DMS 273 (cell line): ENCODE results near the gene CMPK2.
A peak's percentile ranks its signal among the peaks of the same experiment; 100 is the strongest.
"Not testable (repeated sequence)": the region's sequence is repeated elsewhere in the genome, so short reads cannot be mapped to it uniquely, and the experiment has no call there.

Source experiments
- DNase-seq: peaks from one replicate; lab custom pipeline; 2025; ENCODE audit not compliant: unreplicated experiment; lab: John Stamatoyannopoulos, UW

Gene CMPK2

DNA sequence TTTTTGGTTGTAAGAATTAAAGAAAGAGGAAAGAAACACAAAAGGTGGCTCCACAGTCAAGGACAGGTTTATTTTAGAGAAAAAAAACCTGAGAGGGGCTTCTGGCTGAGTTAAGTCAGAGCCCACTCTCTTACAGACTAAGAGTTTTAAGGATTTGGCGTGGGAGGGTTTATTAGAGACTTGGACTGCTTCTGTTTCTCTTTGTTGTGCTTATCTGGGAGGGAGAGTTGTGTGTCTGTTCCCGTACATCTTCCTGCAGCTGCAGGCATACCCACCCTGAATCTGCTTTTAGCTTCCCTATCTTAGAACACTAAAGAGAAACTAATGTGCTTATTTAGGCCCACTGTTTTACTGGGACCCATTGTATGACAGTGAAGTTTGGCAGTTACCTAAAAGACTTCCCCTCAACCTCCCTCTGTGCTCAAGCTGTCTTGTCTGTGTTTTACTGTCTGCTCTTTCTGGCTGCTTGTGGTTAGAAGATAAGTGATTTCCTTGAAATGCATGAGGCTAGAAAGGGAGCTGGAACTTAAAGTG, 14.6 kb upstream of the CMPK2 start:
- DNase-seq, result no peak

DNA sequence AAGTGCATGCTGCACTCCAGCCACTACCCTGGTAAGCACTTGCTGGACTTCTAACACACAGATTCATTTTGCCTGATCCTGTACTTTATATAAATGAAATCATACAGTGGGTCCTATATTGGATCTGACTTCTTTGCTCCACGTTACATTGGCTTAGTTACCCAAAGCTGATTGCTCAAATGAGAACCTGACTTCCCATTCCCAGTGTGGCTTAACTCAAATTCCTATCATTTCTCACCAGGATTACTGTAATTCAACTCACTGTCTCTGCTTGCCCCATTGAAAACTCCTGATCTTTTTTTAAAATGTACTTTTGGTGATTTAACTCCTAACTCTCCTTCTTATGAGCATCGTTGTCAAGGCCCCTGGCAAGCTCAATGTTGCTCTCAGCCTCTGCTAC, 13.3 kb upstream of the CMPK2 start:
- DNase-seq, result no peak

DNA sequence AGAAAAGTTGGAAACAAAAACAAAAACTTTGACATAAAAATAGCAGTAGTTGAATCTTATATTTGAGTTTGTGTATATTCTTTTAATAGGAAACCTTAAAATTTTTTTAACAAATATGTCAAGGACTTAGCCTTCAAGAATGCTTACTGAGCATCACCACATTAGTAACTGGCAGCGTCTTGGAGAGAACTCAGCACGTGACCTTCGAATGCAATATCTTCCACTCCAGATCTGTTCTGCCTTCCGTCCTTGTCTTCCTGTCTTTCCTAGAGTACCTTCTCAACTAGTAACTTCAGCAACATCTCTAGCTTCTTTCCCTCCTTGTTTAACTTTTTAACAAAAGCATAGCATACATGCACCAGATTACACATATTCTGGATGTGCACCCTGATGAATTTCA, 12.8 kb upstream of the CMPK2 start:
- DNase-seq, result no peak

DNA sequence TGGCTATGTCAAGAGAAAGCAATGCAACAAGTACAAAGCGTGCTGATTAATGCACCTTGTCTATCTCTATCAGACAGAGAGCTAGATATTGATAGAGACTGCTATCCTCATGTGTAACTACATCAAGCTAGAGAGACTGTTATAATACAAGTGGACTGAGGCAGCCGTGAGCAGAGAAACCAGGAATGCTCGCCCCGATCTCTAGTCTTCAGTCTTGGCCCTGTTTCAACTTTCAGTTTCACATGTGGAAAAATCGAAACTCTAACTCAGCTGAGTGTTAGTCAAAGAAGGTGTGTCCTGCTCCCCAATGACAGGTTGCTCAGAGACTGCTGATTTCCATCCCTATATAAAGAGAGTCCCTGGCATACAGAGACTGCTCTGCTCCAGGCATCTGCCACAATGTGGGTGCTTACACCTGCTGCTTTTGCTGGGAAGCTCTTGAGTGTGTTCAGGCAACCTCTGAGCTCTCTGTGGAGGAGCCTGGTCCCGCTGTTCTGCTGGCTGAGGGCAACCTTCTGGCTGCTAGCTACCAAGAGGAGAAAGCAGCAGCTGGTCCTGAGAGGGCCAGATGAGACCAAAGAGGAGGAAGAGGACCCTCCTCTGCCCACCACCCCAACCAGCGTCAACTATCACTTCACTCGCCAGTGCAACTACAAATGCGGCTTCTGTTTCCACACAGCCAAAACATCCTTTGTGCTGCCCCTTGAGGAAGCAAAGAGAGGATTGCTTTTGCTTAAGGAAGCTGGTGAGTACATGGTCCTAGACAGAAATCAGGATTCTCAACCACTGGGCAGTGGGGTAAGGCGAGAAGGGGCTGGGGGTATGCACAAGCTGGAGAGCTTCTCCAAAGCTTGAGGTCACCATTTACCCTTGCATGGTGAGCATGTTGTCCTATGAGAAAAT, 11.9 kb upstream of the CMPK2 start, which contains the start of gene RSAD2:
TSS of gene RSAD2 (plus strand) at position 376 of the 903 bp plus-strand sequence. CDS start at position 400, 24 bp downstream.
- DNase-seq, result peak; percentile 60

DNA sequence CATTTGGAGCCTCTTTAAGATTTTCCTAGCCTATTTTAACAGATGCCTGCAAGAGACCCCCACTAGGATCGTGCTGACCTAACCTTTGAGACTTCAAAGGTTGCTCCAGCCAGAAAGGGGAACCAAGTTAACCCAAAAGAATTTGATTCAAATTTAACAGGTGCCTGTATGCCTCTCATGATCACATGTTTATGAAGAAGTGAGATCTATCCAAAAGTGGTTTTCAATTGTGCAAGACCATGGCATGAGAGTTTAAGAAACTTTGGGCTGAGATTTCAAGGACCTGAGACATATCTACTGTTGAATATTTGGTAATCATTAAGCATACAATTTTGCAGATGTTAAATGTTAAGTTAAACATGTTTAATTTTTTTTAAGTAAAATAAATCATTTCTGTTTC, 10.6 kb upstream of the CMPK2 start:
- DNase-seq, result no peak

DNA sequence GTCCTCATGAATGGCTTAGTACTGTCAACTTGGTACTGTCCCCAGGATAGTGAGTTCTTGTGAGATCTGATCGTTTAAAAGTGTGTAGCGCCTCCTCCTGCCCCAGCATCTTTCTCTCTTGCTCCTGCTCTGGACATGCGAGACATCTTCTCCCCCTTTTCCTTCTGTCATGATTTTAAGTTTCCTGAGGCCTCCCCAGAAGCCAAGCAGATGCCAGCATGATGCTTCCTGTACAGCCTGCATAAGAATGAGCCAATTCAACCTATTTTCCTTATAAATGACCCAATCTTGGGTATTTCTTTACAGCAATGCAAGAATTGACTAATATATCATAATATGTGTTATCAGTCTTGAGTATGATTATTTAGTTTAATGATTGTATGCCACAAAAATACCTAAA, 8.3 kb upstream of the CMPK2 start:
- DNase-seq, result no peak

DNA sequence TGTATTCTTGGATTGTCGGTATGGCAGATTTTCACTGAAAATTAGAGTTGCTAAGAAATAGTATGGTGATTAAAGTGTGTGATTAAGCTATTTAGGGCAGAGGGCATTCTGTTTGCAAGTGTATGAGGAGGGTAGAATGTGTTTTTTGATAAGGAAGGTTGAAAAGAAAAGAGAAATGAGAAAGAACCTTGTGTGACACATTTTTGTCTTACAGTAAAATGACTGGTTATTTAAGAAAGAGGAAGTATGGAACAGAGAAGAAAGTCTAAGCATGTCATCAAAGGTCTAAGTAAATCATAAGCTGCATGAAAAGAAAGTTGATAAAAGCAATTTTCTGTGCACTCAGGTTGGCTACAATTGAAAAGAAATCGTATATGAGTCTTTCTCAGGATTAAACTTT, 6.7 kb upstream of the CMPK2 start:
- no peak for DNase-seq

DNA sequence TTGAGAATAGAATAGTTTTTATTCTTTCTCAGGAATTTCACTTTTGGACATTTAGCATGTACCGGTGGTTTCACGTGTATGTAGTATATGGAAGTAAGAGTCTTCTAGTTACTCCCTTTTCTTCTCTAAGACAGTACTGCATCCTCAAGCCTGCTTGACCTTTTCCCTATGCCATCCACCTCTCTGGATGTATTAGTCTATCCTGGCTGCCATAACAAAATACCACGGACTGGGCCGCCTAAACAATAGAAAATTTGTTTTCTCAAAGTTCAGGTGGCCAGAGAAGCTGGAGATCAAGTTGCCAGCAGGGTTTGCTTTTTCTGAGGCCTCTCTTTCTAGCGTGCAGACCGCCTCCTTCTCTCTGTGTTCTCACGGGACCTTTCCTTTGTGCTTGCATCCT, 1.3 kb upstream of the CMPK2 start:
- no peak for DNase-seq

DNA sequence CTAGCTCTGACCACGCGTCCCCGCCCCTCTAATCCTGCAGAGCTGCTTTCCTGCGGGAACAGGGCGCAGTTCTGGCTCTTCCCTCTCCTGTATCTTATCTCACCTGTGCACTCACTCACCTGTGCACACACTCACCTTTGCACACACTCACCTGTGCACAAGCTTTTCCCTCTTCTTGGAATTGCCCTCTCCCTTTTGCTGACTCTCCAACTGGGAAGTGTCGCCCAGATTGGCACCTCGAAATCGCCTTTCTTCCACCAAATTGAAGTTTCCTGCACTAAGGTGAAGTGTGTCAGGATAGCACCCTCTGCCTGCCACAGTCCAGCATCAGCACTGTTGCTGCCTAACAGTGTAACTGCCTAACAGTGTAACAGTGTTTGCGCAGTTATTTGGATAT, 566 bp upstream of the CMPK2 start:
- peak; percentile 44 for DNase-seq

DNA sequence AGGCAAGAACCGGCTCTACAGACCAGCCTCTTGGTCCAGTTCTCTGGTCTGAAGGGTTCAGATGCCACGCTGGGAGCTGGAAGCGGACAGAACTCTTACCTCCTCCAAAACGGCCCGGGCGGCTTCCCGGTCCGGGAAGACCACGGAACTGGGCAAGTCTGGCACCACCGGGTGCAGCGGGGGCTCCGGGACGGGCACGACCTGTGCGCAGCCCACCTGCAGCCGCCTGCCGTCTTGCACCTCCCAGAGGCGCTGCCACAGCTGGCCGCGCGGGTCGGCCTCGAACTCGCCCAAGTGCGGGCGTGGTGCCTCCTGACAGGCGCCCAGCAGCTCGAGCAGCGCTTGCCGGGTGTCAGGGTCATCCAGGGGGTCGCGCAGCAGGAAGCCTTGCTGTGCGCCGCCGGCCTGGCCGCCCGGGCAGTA, 773 bp downstream of the CMPK2 start:
- DNase-seq, result no peak

DNA sequence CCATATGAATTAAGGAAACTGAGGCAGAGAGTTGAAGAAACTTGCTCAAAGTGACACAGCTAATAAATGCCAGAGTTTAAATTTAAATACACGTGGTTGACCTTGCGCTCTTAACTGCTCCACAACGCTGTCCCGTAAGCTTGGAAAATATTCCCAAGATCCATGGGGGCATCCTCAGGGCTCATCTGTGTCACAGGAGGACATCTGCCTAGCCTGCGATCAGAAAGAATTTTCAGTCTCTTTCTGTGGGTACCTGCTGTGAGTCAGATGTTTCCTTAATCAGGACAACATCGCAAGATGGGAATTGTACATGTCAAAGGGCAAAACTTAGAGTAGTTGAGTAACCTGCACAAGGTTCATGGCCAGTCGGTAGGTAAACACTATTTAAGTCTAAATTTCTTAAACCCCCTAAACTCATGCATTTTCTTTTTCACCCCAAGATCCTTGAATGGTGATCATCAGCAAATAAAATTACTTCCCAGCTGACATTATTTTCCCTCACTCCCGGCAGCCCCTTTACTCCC, 1.4 kb downstream of the CMPK2 start:
- no peak for DNase-seq

DNA sequence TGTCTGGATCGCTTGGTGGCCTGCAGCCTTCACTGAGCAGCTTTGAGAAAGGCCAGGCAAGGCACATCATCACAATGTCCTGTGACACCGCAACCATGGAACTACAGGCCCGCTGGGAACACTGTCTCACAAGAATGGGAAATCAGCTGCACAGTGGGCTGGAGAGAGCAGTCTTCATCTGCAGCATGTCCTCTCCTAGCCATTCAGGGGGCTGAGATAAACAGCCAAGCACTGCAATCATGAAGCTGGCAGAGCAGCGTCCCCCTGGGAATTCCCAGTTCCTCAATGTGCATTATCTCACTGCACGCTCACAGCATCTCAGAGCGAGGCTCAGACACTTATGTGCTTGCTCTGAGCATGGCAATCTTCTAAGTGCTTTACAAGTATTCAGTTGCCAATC, 1.9 kb downstream of the CMPK2 start:
- DNase-seq, result no peak

DNA sequence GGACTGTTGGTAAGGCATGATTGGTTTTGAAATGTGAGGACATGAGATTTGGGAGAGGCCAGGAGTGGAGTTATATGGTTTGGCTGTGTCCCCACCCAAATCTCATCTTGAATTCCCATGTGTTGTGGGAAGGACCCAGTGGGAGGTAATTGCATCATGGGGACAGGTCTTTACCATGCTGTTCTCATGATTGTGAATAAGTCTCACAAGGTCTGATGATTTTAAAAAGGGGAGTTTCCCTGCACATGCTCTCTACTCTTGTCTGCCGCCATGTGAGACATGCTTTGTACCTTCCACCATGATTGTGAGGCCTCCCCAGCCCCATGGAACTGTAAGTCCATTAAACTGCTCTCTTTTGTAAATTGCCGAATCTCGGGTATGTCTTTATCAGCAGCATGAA, 5.4 kb downstream of the CMPK2 start:
- no peak for DNase-seq

DNA sequence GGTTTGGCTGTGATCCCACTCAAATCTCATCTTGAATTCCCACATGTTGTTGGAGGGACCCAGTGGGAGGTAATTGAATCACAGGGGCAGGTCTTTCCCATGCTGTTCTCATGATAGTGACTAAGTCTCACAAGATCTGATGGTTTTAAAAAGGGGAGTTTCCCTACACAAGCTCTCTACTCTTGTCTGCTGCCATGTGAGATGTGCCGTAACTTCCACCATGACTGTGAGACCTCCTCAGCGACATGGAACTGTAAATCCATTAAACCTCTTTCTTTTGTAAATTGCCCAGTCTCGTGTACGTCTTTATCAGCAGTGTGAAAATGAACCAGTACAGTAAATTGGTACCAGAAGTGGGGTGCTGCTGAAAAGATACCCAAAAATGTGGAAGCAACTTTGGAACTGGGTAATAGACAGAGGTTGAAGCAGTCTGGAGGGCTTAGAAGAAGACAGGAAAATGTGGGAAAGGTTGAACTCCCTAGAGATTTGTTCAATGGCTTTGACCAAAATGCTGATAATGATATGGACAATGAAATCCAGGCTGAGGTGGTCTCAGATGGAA, 7.2 kb downstream of the CMPK2 start:
- not testable (repeated sequence) for DNase-seq

DNA sequence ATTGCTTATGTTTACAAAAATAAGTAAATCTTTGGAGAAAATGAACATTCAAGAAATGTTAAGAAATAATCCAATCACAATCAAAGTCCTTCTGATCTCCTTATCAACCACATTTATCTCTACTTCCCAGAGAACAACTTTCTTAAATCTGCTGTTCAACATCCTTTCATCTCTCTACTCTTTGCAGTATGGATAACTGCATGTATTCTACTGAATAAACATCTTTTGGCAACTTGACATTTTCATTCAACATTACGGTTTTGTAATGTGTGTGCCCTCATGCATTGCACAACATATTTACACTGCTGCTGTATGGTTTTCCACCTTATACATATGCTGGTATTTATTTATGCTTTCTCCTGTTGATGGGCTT, 9.2 kb downstream of the CMPK2 start:
- DNase-seq, result no peak

DNA sequence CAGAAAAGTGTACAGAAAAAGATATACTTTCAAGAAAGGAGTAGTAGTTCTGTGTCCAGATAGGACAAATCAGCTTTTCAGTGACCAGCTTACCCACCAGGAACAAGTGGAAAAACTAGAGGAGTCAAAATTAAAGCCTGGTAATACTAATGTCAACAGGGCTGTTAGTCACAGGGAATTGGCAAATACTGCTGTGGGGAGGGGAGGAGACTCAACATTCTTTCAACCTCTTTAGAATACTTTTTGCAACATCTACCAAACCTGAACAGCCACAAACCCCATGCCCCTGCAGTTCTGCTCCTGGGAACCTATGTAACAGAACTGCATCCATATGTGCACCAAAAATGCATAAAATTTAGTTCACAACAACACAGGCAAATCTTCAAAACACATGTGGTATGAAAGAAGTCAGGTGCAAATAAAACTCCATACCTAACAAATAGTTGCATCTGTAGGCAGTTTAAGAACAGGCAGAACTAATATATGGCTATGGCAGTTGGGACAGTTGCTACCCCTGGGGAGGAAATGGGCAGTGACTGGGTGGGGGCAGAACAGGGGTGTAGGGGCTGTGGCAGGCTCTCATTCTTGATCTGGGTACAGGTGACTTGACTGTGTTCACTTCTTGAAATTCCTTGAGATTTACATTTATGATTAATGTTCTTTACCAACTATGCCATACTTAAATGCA, 9.7 kb downstream of the CMPK2 start:
- DNase-seq, result no peak

DNA sequence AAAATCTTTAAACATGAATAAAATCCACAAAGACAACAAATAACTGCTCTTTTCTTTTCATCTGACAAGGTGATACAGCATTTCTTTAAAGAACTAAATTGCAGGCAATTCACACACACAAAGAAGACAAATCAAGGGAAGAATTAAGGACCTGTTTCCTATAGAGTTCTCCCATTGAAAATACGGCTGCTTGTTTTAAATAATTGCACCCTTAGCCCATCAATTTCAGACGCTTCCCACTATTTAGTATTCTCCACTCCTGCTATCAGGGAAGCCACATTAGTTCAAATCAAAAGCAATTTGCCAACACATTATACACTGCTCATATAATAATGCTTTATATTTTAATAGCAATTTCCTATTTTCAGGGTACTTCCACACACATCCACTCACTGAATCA, 11.3 kb downstream of the CMPK2 start:
- DNase-seq, result no peak

DNA sequence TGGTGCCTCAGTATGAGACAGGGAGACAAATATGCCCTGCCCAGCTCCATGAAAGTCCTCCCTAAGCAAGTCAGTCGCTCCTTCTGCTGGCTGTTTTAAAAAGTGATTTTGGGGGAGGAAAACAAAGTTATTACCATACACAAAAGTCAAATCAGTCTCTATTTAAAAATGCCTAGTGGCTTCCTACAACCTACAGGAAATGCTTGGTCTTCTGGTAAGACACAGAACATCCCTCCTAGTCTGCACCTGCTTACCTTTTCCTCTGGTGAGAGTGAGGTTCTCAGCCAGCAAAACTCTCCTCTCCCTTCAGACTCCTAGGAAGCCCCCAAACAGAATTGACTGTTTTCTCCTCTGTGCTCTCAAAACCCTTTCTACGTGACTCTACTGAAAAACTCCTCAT, 13.5 kb downstream of the CMPK2 start:
- no peak for DNase-seq

DNA sequence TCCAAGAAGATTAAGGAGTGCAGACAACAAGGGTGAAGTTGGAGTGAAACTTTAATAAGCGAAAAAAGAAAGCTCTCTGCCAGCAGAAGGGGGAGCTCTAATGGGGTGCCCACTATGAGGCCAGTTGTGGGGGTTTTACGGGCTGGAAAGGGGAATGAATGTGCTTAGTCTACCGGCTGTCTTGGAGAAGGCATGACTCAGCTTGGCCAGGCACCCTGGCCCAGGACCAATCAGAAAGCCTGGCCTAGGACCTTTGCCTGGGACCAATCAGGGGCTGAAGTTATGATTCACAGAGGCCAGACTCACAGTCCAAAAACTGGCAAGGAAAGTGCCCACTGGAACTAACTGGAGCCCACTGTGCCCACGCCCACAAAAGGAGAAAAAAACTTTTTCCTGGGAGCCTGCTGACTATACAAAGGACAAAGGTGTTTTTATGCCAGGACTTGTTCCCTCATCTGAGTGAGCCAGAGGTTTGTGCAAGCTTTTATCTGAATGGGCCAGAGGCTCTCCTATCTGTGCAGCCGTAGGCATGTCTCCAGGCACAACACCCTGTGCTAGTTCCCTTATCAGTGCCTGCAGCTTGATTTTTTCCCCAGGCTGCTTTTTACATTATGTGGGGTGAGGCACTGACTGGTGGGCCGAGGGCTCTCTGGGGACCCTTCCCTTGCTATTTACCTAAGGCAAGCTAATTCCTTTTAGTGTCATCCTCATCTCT, 18.6 kb downstream of the CMPK2 start:
- DNase-seq, result no peak

DNA sequence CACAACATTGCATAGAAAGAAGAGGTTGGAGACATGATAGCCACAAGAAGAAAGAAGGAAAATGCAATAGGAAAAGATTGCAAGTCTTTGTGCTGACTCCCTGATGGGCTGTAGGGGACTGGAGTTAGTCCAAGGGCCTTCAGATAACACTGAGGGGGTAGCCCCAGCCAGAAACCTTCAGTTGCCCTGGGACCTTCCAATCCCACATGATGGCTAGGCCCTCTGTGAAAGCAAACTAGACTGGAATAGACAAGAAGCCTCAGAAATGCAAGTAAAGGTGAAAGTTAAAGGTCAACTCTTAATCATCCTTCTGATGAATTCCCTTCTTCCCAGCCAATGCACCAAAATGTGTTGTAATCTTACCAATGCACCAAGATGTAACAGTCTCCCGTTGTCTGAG, 19.2 kb downstream of the CMPK2 start:
- no peak for DNase-seq

DNA sequence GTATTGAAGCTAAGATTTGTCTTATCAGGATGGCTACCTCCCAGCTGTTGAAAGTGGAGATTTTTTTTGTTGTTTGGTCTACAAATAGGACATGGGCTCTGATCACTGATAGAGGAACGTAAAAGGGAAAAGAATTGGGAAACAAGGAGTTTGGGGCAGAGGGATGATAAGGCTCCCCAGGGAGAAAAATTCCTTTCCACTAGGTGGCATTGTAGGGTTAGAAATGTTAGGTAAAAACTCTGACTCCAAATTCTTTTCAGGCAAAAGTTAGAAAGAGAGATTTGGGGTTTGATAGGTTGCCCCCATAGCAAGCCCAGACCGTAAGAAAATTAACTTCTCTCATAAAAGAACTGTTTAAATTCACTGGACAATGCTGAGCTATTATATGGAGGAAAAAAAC, 19.8 kb downstream of the CMPK2 start:
- DNase-seq, result peak; percentile 21
